Sigmoid colon (tissue), 3 donors: ENCODE data around the gene CNTN1.

Experiments used
- CTCF ChIP-seq, 4 experiments: fragments of 450-650 bp in 3 of 4; fragments of 200-600 bp in 1 of 4; IDR thresholded peaks; one replicate each; pipeline ENCODE4 v1.5.1; 2016 to 2019; ENCODE audit warnings: antibody characterized with exemption in 4 of 4, mild to moderate bottlenecking in 3 of 4, moderate library complexity in 2 of 4
- POLR2A ChIP-seq, 2 donors: fragments of 450-650 bp; IDR thresholded peaks; one replicate each; pipeline ENCODE4 v1.6.1; 2016; ENCODE audit warnings: antibody characterized with exemption in 2 of 2, mild to moderate bottlenecking in 2 of 2, moderate library complexity in 2 of 2

DNA sequence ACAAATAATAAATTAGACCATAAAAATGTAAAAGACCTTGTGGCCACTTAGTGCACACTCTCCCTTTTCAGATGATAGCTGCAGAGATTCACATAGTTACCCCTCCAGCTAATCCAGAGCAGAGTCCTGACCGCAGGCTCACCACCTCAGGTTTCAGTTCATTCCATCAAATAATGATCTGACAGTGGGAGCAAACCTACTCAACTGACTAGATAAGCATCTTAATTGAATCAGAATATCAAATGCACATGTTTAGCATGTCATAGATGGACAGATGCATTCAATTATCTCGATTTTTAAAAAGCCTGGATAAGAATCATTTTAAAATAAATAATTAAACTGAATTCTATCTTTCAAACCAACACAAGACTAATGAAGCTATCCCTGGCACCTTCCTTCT lies 253.5 kb downstream of the CNTN1 start:
- no peak for TF ChIP-seq CTCF (IDR thresholded peaks at IDR 0.05)
- TF ChIP-seq POLR2A (IDR thresholded peaks at IDR 0.05), result no peak
